B cell (primary cell): ENCODE measurements around the gene CMPK1. TPM values are rescaled to one million over a fixed set of nuclear protein-coding genes. Genes with fewer than 3 reads are reported as not detected.
"Not testable (repeated sequence)": the region's sequence is repeated elsewhere in the genome, so short reads cannot be mapped to it uniquely, and the experiment has no call there.

Source experiments
- ATAC-seq: fragments of 200-7000 bp; cut with Tn5 transposase; one replicate; pipeline ENCODE4 v1.10.0; 2021; ENCODE audit warnings: low read depth, mild to moderate bottlenecking, moderate number of reproducible peaks, moderate library complexity
- CTCF ChIA-PET: fragments of 350-600 bp; sonication (Branson Sonifier 250); formaldehyde crosslinking; loops from one replicate; lab custom pipeline; 2021; ENCODE audit warnings: antibody characterized with exemption, inconsistent platforms; lab: Charles Lee
- POLR2A ChIA-PET: fragments of 350-600 bp; sonication (Branson Sonifier 250); formaldehyde crosslinking; loops from one replicate; lab custom pipeline; 2021; ENCODE audit warnings: antibody characterized with exemption; lab: Charles Lee
- DNase-seq: peaks from one replicate; pipeline ENCODE4 v3.0.0; 2013
- H2AFZ ChIP-seq: 2 replicates; pipeline ENCODE4 v1.6.1; 2012; ENCODE audit warnings: mild to moderate bottlenecking, low read depth, low read length; ENCODE audit not compliant: insufficient read depth, poor library complexity, severe bottlenecking
- H3K27ac ChIP-seq, 2 donors: 1 replicate in 1 of 2; 2 replicates in 1 of 2; pipeline ENCODE4 v1.5.1; 2012 to 2013; ENCODE audit warnings: low read length in 2 of 2, mild to moderate bottlenecking in 2 of 2, moderate library complexity in 1 of 2
- H3K27me3 ChIP-seq, 4 experiments: fragments of 200-600 bp in 1 of 4; sonication (generic) in 1 of 4; replicated peaks in 1 of 4; 1 replicate in 2 of 4; 2 replicates in 2 of 4; pipeline versions ENCODE4 v1.6.1 to v1.7.0; 2013 to 2016; ENCODE audit warnings: low read length in 3 of 4, mild to moderate bottlenecking in 2 of 4, mixed read lengths in 1 of 4, moderate library complexity in 1 of 4; ENCODE audit not compliant: insufficient read depth in 4 of 4, control insufficient read depth in 3 of 4; ENCODE audit errors: control extremely low read depth in 1 of 4
- H3K36me3 ChIP-seq, 2 experiments: replicated peaks in 1 of 2; 1 replicate in 1 of 2; 2 replicates in 1 of 2; pipeline versions ENCODE4 v1.6.1 to v1.7.1; 2013; ENCODE audit warnings: low read length in 1 of 2; ENCODE audit not compliant: insufficient read depth in 2 of 2, control insufficient read depth in 1 of 2; ENCODE audit errors: control extremely low read depth in 1 of 2, extremely low read depth in 1 of 2
- H3K4me1 ChIP-seq, 2 donors: fragments of 200-600 bp in 1 of 2; sonication (generic) in 1 of 2; 1 replicate in 1 of 2; 2 replicates in 1 of 2; pipeline versions ENCODE4 v1.5.1 to v1.6.1; 2013 to 2017; ENCODE audit warnings: low read length in 2 of 2; ENCODE audit not compliant: control insufficient read depth in 2 of 2, insufficient read depth in 2 of 2
- H3K4me2 ChIP-seq: replicated peaks from 2 replicates; pipeline ENCODE3; 2012; ENCODE audit warnings: mild to moderate bottlenecking, low read depth, low read length; ENCODE audit not compliant: poor library complexity, severe bottlenecking
- H3K4me3 ChIP-seq, 5 experiments: fragments of 200-600 bp in 1 of 5; sonication (generic) in 1 of 5; 1 replicate in 3 of 5; 2 replicates in 2 of 5; pipeline versions ENCODE4 v1.5.1 to v1.7.0; 2011 to 2016; ENCODE audit warnings: low read length in 4 of 5, mild to moderate bottlenecking in 4 of 5, low read depth in 2 of 5, control low read depth in 1 of 5, moderate library complexity in 1 of 5; ENCODE audit not compliant: insufficient read depth in 1 of 5; ENCODE audit errors: control extremely low read depth in 1 of 5, extremely low read depth in 1 of 5
- H3K79me2 ChIP-seq: fragments of 200-600 bp; sonication (generic); one replicate; pipeline ENCODE4 v1.6.0; 2016; ENCODE audit warnings: low read length; ENCODE audit not compliant: control insufficient read depth, insufficient read depth
- H3K9ac ChIP-seq: fragments of 200-600 bp; sonication (generic); 2 replicates; pipeline ENCODE4 v1.6.1; 2017; ENCODE audit warnings: mild to moderate bottlenecking, low read length, moderate library complexity
- H3K9me3 ChIP-seq, 3 donors: one replicate each; pipeline versions ENCODE4 v1.6.1 to v1.7.1; 2013; ENCODE audit warnings: low read length in 2 of 3; ENCODE audit not compliant: control insufficient read depth in 2 of 3, insufficient read depth in 1 of 3; ENCODE audit errors: control extremely low read depth in 1 of 3
- H4K20me1 ChIP-seq: 2 replicates; pipeline ENCODE4 v1.6.0; 2012; ENCODE audit warnings: mild to moderate bottlenecking, low read length; ENCODE audit not compliant: insufficient read depth, control insufficient read depth, poor library complexity, severe bottlenecking
- H3K27ac Mint-ChIP-seq: one replicate; pipeline ENCODE4 v1.8.0; 2021; ENCODE audit warnings: mixed read lengths
- H3K27me3 Mint-ChIP-seq: one replicate; pipeline ENCODE4 v1.8.0; 2021; ENCODE audit warnings: mixed read lengths
- H3K4me1 Mint-ChIP-seq: one replicate; pipeline ENCODE4 v1.8.0; 2021; ENCODE audit warnings: mixed read lengths
- H3K4me3 Mint-ChIP-seq: one replicate; pipeline ENCODE4 v1.8.0; 2021; ENCODE audit warnings: mixed read lengths
- H3K9me3 Mint-ChIP-seq: one replicate; pipeline ENCODE4 v1.8.0; 2022; ENCODE audit warnings: mixed read lengths; ENCODE audit not compliant: insufficient read depth
- CTCF ChIP-seq: fragments of 200-600 bp; IDR thresholded peaks from one replicate; pipeline ENCODE4 v1.8.0; 2022; ENCODE audit warnings: antibody characterized with exemption, mild to moderate bottlenecking
- EZH2 ChIP-seq: IDR thresholded peaks from 2 replicates; pipeline ENCODE4 v1.6.1; 2012; ENCODE audit warnings: borderline replicate concordance, low read depth, mild to moderate bottlenecking, moderate library complexity, low read length; ENCODE audit not compliant: insufficient read depth, poor library complexity, severe bottlenecking
- WGBS: methylation state at CpG from one replicate; pipeline ENCODE4 v1.1.5; 2013; ENCODE audit warnings: missing lambda C conversion rate; ENCODE audit not compliant: insufficient coverage; 5-methylcytosine and 5-hydroxymethylcytosine counted together
- intact Hi-C: fragments of 100-400 bp; cut with micrococcal nuclease; formaldehyde crosslinking; loops from one replicate; pipeline ENCODE4 v1.10.0; 2022
- polyA plus RNA-seq: library from polyadenylated mRNA; depleted of rRNA; stranded (reverse); fragments of >200 nt; gene quantifications from 2 replicates; pipeline ENCODE4 v1.2.3, GENCODE V29; 2012
- total RNA-seq, 2 donors: library from RNA; stranded (reverse); fragments of 120-200 nt in 1 of 2; gene quantifications; 1 replicate in 1 of 2; 2 replicates in 1 of 2; pipeline versions ENCODE4 v1.2.3 to v1.2.4, GENCODE V29; 2013 to 2022

CMPK1 gene
- total and polyA plus RNA-seq, 2 donors (not counting 1 experiment from before 2014, with no cell fraction given): 16.8 to 97.4 TPM

DNA sequence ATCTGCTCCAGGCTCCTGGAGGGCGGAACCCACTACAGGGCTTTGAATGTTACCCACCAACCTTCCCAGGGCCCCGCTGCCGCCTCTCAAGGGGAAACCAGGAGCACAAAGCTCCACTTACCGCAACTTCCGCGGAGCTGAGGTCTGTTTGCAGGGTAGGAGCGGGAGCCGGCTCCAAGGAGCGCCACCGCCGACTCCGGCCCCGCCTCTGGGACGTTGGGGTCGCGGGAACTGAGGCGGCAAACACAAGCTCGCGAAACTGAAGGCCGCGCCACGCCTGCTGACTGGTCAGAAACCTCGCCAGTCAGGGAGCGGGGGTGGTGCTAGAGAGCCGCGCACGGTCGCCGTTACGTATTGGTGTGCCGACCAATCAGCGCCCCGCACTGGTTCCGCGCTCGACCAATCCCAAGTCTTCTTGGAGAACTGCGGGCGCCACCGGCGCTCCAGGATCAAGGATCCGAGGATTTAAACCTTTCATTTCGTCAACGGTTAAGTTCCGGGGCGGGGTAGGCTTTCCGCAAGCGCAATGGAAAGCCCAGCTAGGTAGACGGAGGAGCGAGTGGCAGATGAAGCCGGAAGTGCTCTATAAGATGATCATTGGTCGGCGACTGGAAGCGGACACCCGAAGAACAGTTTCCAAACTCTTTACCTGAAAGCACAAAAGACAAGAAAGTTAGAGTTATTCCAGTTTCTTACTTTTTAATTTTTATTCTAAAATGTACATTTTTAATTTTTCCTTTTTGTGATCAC lies 19.5 kb upstream of the CMPK1 start, which contains the start of gene STIL:
STIL (minus strand) TSS at position 233 of the 750 bp plus-strand sequence. CDS start 3,828 bp downstream, outside the sequence.
- Histone ChIP-seq H4K20me1 (no peaks in the 10 kb centered on the region), H3K4me3 (peak within 1 kb of the TSS; percentile 60 to 95 (median 70)), H3K27ac (peak within 1 kb of the TSS; percentile 78 to 85), H3K4me2 (peak within 1 kb of the TSS; percentile 76), H2AFZ (peak within 1 kb of the TSS; percentile 83), H3K36me3 (no peaks in the 10 kb centered on the region), H3K9ac (peak within 1 kb of the TSS; percentile 70), H3K27me3 (no peaks in the 10 kb centered on the region), H3K4me1 (peaks cover 0 to 8% of the 10 kb centered on the region in 2 donors), H3K79me2 (peaks cover 2% of the 10 kb centered on the region), H3K9me3 (no peaks in the 10 kb centered on the region)
- intact Hi-C loops: loop anchor here (1.0 kb wide), 1 partner anchor 20 kb away; no protein-coding TSS in a partner anchor
- ChIA-PET CTCF (interaction anchor here (0.7 to 3.1 kb wide), 4 partner anchors 19 to 135 kb away, joined by 4 to 19 read pairs (median 4); partner anchors contain the start of genes CMPK1 and FOXD2), POLR2A (interaction anchor here (0.6 to 2.1 kb wide), 2 partner anchors 19 to 25 kb away, joined by 4 to 17 read pairs; partner anchors contain the start of gene CMPK1)
- H3K4me1 Mint-ChIP-seq: peaks cover 12% of the 10 kb centered on the region
- H3K9me3 Mint-ChIP-seq: no peaks in the 10 kb centered on the region
- H3K27me3 Mint-ChIP-seq: no peaks in the 10 kb centered on the region
- TF ChIP-seq EZH2: no peak
- TF ChIP-seq CTCF: no peak
- H3K27ac Mint-ChIP-seq: peak within 1 kb of the TSS; percentile 93
- DNase-seq (peak; percentile 98), ATAC-seq (peak; percentile 98)
- WGBS: 0% methylated on average over 45 of the region's 54 CpGs
- peak within 1 kb of the TSS; percentile 89 for H3K4me3 Mint-ChIP-seq

DNA sequence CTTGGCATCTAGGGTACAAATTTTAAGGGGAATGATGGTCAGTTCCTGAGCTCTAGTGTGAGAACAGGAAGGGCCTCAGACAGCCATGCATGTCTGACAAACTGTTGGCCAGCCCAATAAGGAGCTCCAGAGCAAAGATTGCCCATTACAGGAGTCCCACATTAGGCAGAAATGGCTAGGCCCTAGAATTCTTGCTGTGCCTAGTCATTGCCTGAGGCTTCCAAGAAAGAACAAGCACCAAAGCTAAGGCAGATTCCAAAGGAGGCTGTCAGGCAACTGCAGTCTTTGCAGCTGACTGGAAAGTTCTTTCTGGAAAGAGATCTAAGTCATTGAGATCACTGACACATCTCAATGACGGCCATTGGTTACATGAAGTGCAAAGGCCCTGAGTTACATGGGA lies 15.7 kb upstream of the CMPK1 start:
- intact Hi-C loops: no loop called here
- DNase-seq (no peak), ATAC-seq (no peak)
- Histone ChIP-seq H3K27ac (no peak overlapping the region), H3K4me3 (no peak overlapping the region), H3K36me3 (no peaks in the 10 kb centered on the region), H2AFZ (no peak overlapping the region), H3K9ac (no peak overlapping the region), H3K9me3 (no peaks in the 10 kb centered on the region), H4K20me1 (no peaks in the 10 kb centered on the region), H3K79me2 (no peaks in the 10 kb centered on the region), H3K4me1 (peaks cover 0 to 8% of the 10 kb centered on the region in 2 donors), H3K27me3 (no peaks in the 10 kb centered on the region), H3K4me2 (no peak overlapping the region)
- no peak for TF ChIP-seq CTCF
- no peak for TF ChIP-seq EZH2
- Mint-ChIP-seq H3K27ac (no peak overlapping the region), H3K27me3 (no peaks in the 10 kb centered on the region), H3K4me3 (no peak overlapping the region), H3K9me3 (no peaks in the 10 kb centered on the region), H3K4me1 (peaks cover 9% of the 10 kb centered on the region)
- POLR2A ChIA-PET: no interaction called here
- 100% methylated on average over 1 of the region's 1 CpG for WGBS
- CTCF ChIA-PET: interaction anchor here (1.0 to 2.0 kb wide), 3 partner anchors 16 to 59 kb away, joined by 3 to 13 read pairs (median 4); partner anchors contain the start of gene CMPK1

DNA sequence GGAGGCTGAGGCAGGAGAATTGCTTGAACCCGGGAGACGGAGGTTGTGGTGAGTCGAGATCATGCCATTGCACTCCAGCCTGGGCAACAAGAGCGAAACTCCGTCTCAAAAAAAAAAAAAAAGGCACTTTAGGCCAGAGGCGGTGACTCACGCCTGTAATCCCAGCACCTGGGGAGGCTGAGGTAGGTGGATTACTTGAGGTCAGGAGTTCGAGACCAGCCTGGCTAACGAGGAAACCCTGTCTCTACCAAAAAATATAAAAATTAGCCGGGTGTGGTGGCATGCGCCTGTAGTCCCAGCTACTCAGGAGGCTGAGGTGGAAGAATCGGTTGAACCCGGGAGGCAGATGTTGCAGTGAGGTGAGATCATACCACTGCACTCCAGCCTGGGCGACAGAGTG lies 13.6 kb upstream of the CMPK1 start:
- ATAC-seq, H3K4me1 Mint-ChIP-seq, intact Hi-C loops, H3K9ac ChIP-seq, H3K36me3 ChIP-seq, H3K4me3 ChIP-seq, H3K9me3 ChIP-seq, H3K27me3 Mint-ChIP-seq, DNase-seq, H3K4me1 ChIP-seq, H2AFZ ChIP-seq, H3K79me2 ChIP-seq, H3K27ac ChIP-seq, H3K27ac Mint-ChIP-seq, H3K4me2 ChIP-seq, H3K4me3 Mint-ChIP-seq, POLR2A ChIA-PET, H3K9me3 Mint-ChIP-seq, CTCF ChIA-PET, H3K27me3 ChIP-seq, H4K20me1 ChIP-seq: not testable (repeated sequence)
- 100% methylated on average over 5 of the region's 14 CpGs for WGBS
